ENCODE data around the gene GRK2.

The GRK2 gene

GRCh38 chr11:67271205-67271540 is 4.9 kb downstream of the GRK2 start:
- in situ Hi-C loops (cut with MboI; ENCODE audit: low pct_unique_long_range_greater_than_20kb, low sequenced_read_pairs, unreplicated experiment) = no loop called here
- no peak for TF ChIP-seq CTCF (IDR thresholded peaks at IDR 0.05; ENCODE audit: extremely low read depth, insufficient read depth, missing control alignments)
- DNase-seq (ENCODE audit: low spot score) = no peak

GRCh38 chr11:67271541-67272284 is 5.4 kb downstream of the GRK2 start:
- no peak for TF ChIP-seq CTCF (IDR thresholded peaks at IDR 0.05; ENCODE audit: extremely low read depth, insufficient read depth, missing control alignments)
- in situ Hi-C loops (cut with MboI; ENCODE audit: low pct_unique_long_range_greater_than_20kb, low sequenced_read_pairs, unreplicated experiment) = no loop called here
- no peak for DNase-seq (ENCODE audit: low spot score)

DNA sequence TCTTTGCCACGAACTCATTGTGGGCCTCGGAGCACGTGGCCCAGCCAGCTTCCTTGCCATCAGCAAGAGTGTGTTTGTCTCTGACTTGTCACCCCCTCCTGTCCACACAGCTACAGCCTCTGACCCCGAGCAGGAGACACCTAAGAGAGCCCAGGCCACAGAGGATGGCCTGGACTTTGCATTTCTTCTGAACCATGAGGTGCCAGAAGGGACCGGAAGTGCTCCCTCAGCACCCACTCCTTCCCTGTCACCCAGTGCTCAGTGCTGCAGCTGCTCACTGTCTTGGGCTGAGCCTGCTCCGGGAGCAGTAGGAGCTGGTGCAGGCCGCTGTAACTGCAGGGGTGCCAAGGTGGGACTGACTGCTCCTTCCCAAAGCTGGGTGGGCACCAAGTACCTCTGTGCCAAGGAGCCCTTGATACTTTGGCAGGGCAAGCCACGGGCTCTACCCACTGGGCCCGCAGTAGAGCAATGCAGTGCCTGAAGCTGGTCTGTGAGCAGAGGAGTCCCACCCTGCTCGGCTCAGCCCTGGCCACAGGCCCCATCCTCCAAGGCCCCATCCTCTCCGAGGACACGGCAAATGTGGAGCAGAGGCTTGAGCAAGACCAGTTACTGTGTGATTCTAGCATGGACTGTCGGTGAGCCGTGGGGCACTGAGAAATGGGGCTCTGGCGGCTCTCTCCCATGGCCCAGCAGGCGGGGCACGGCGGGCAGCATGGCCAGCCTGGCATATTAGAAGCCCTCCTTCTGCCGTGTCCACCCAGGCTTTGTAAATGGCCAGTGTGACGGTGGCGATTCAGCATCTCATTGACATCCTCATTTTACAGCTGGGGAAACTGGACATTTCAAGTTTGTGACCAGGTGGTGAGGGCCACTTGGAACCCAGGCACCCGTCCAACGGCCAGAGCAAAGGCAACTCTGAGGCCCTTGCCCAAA is 6.3 kb downstream of the GRK2 start:
- DNase-seq (ENCODE audit: low spot score) = no peak
- in situ Hi-C loops (cut with MboI; ENCODE audit: low pct_unique_long_range_greater_than_20kb, low sequenced_read_pairs, unreplicated experiment) = no loop called here
- no peak for TF ChIP-seq CTCF (IDR thresholded peaks at IDR 0.05; ENCODE audit: extremely low read depth, insufficient read depth, missing control alignments)

- no peak for DNase-seq (ENCODE audit: low spot score)
- no peak for TF ChIP-seq CTCF (IDR thresholded peaks at IDR 0.05; ENCODE audit: extremely low read depth, insufficient read depth, missing control alignments)
- in situ Hi-C loops (cut with MboI; ENCODE audit: low pct_unique_long_range_greater_than_20kb, low sequenced_read_pairs, unreplicated experiment) = no loop called here
These were observed 7.2 kb downstream of the GRK2 start for GRCh38 chr11:67273260-67273990.

GRCh38 chr11:67274768-67275605 is 8.7 kb downstream of the GRK2 start:
- no peak for DNase-seq (ENCODE audit: low spot score)
- in situ Hi-C loops (cut with MboI; ENCODE audit: low pct_unique_long_range_greater_than_20kb, low sequenced_read_pairs, unreplicated experiment) = no loop called here
- TF ChIP-seq CTCF (IDR thresholded peaks at IDR 0.05; ENCODE audit: extremely low read depth, insufficient read depth, missing control alignments) = no peak

All from GM13977 (cell line).